SKM-1 treated with dmso at 0.1 percent for 144 hours (cell line): Measurements from ENCODE around the gene BAIAP3.

Experiments
- DNase-seq: peaks from one replicate; lab custom pipeline; 2025; ENCODE audit not compliant: unreplicated experiment; lab: John Stamatoyannopoulos, UW

BAIAP3 gene

DNA sequence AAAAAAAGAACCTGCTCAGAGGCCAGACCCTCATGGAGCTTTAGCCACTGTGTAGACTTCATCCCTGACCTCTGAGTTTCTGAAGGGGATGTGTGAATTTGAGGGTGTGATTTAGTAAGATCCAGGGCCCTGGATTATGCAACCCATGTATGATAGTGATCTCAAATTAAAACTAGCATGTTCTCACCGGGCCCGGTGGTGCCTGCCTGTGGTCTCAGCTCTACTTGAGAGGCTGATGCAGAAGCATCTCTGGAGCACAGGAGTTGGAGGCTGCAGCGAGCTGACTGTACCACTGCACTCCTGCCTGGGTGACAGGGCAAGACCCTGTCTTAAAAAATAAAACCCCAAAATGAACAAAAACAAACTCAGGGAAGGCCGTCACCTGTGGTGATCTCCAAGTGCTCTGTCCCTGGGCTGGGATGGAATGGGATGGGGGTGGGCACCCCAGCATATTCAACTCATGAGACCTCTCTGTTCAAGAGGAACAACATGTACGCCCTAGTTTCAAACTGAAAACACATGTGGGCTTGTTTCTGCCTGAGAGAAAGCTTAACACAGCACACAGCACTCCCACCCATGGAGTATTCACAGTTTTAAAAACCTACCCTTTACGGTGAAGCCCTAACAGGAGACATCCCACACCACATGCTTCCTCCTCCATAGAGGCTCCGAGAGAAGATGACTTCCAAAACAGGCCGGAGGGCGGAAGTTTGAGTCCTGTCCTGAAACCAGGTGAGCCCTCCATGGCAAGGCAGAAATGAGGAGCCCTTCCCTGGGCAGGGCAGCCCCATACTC lies 48.4 kb downstream of the BAIAP3 start:
- DNase-seq, result no peak

- DNase-seq, result no peak
These were observed 50.1 kb downstream of the BAIAP3 start for GRCh38 chr16:1383556-1383955.

- DNase-seq, result no peak
These were observed 51.8 kb downstream of the BAIAP3 start for GRCh38 chr16:1385232-1385631.

DNA sequence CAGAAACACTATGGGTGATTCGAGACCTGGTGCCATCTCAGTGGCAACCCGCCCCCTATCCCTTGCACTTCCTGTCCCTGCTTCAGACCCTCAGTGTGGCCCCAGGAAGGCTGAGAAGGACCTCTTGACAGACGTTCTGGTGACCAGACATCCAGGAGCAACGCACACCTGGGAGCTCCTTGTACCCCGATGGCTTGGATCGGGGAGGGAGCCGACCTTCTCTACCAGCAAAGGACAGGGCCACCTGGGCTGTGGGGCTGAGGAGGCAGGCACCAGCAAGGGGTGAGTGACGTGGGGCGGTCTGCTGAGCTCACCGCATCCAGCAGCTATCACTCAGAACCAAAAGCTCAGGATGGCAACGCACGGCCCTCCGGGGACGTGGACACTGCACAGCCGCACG lies 53.9 kb downstream of the BAIAP3 start:
- DNase-seq, result no peak

DNA sequence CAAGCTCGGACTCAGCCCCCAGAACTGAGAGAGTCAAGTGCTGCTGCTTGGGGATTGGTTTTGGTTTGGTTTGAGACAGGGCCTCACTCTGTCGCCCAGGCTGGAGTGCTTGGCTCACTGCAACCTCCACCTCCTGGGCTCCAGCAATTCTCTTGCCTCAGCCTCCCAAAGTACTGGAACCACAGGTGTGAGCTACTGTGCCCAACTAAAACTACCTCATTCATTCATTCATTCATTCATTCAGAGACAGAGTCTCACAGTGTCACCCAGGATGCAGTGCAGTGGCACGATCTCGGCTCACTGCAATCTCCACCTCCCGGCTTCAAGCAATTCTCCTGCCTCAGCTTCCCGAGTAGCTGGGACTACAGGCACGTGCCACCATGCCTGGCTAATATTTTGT lies 56.3 kb downstream of the BAIAP3 start:
- no peak for DNase-seq

GRCh38 chr16:1390239-1390779 lies 56.9 kb downstream of the BAIAP3 start:
- DNase-seq, result no peak

- no peak for DNase-seq
These were observed 59.4 kb downstream of the BAIAP3 start for GRCh38 chr16:1392826-1393225.

DNA sequence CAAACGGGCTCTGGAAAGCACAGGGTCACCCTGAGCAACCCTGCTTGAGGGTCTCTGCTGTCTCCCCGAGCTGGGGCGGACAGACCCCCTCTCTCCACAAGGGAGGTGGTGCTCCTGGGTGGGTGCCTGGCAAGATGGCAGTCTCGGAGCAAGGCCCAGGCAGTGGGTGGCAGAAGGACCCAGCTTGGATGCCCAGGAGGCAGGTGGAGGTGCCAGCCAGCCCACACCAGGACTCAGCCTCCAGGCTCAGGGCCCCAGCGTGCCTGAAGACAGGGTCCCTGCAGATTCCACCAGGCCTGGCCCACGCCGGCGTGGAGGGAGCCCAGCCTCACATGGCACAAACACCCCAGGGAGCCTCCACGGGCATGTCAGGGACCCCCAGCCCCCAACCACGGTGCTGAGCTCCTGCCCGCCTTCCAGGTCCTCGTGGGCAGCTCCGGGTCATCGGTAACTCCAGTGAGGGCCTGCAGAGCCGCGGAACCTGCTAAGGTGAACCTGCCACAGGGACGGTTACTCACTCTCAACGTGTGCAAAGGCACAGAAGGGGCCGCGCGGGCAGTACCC lies 60.2 kb downstream of the BAIAP3 start:
- no peak for DNase-seq

GRCh38 chr16:1394367-1394951 lies 61.0 kb downstream of the BAIAP3 start:
- DNase-seq, result no peak

- no peak for DNase-seq
These were observed 62.1 kb downstream of the BAIAP3 start for GRCh38 chr16:1395444-1396031.

- no peak for DNase-seq
These were observed 64.3 kb downstream of the BAIAP3 start for GRCh38 chr16:1397779-1398178.

- no peak for DNase-seq
These were observed 64.9 kb downstream of the BAIAP3 start for GRCh38 chr16:1398351-1398750.
